ENCODE data around the gene OCA2.

GRCh38 chr15:28147801-28148200 is 48.7 kb upstream of the OCA2 start:
- TF ChIP-seq, protein P1, sequence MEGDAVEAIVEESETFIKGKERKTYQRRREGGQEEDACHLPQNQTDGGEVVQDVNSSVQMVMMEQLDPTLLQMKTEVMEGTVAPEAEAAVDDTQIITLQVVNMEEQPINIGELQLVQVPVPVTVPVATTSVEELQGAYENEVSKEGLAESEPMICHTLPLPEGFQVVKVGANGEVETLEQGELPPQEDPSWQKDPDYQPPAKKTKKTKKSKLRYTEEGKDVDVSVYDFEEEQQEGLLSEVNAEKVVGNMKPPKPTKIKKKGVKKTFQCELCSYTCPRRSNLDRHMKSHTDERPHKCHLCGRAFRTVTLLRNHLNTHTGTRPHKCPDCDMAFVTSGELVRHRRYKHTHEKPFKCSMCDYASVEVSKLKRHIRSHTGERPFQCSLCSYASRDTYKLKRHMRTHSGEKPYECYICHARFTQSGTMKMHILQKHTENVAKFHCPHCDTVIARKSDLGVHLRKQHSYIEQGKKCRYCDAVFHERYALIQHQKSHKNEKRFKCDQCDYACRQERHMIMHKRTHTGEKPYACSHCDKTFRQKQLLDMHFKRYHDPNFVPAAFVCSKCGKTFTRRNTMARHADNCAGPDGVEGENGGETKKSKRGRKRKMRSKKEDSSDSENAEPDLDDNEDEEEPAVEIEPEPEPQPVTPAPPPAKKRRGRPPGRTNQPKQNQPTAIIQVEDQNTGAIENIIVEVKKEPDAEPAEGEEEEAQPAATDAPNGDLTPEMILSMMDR (IDR thresholded peaks at IDR 0.05; ENCODE audit: low read length) = no peak
- TF ChIP-seq EZH2 (optimal IDR thresholded peaks at IDR 0.05; ENCODE audit: low read depth, low read length) = no peak
